Endothelial cell of hepatic sinusoid (primary cell): ENCODE results near the gene CAPN5.

ENCODE experiments used
- in situ Hi-C: cut with HindIII; loops from 2 replicates; pipeline ENCODE4 v1.10.0; 2017; ENCODE audit warnings: low sequenced_read_pairs

The CAPN5 gene

DNA sequence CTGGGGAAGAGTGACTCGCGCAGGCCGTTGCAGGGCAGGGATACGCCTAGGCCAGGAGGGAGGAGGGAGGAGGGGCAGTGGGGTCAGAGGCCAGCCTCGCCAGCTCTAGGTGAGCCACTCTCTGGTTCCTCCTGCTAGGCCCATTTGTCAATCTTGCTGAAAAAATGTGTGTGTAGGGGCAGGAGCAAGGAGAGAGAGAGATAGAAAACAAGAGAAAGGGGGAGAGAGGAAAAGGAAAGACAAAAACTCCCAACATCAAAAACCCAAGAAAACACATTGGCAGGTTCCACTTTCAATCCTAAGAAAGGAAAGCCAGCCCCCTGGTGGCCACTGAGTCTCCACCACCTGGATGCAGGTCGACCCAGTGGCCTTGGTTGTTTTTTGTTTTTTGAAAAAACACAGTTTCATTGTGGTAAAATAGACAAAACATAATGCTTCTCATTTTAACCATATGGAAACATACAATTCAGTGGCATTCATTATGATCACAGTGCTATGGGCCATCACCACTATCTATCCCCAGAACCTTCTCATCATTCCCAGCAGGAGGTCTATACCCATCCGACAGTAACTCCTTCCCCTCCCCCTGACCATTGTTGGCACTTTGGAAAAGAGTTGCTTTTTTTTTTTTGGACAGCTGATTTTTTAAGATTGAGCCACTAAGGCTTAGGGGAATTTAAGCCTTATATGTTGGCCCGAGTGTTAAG lies 46.8 kb downstream of the CAPN5 start:
- in situ Hi-C loops, result no loop called here

DNA sequence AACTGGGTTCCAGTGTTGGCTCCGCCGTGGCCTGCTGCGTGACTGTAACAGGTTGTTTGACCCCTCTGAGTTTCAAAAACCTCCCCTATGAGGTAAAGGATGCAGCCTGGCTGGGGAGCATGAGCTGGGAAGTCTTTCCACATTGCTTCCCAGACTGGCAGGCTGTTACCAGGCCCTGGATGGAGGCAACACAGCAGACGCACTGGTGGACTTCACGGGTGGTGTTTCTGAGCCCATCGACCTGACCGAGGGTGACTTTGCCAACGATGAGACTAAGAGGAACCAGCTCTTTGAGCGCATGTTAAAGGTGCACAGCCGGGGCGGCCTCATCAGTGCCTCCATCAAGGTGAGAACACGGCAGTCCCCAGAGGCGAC lies 47.3 kb downstream of the CAPN5 start:
- in situ Hi-C loops, result no loop called here

- in situ Hi-C loops, result no loop called here
These were observed 48.4 kb downstream of the CAPN5 start for GRCh38 chr11:77115181-77115611.

DNA sequence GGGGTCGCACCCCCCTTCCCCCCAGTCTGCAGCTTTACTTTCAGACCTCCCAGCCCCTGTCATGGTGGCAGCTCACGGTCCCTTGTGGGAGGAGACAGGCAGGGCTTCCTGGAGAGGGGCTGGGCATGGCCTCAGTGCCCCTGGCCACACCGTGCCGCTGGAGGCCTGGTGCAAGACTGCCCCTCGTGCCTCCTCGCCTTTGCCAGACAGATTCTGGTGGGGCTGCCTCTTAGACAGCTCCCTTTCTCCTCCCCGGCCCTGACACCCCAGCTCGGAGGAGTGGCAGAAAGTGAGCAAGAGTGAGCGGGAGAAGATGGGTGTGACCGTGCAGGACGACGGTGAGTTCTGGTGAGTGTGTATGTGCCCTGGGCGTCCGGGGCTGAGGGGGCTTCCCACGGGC lies 49.2 kb downstream of the CAPN5 start:
- in situ Hi-C loops, result no loop called here

GRCh38 chr11:77117492-77117891 lies 50.7 kb downstream of the CAPN5 start:
- in situ Hi-C loops, result no loop called here

GRCh38 chr11:77118086-77118485 lies 51.3 kb downstream of the CAPN5 start:
- in situ Hi-C loops, result no loop called here

- in situ Hi-C loops, result no loop called here
These were observed 52.2 kb downstream of the CAPN5 start for GRCh38 chr11:77118971-77119370.

GRCh38 chr11:77119531-77119936 lies 52.8 kb downstream of the CAPN5 start:
- in situ Hi-C loops, result no loop called here

DNA sequence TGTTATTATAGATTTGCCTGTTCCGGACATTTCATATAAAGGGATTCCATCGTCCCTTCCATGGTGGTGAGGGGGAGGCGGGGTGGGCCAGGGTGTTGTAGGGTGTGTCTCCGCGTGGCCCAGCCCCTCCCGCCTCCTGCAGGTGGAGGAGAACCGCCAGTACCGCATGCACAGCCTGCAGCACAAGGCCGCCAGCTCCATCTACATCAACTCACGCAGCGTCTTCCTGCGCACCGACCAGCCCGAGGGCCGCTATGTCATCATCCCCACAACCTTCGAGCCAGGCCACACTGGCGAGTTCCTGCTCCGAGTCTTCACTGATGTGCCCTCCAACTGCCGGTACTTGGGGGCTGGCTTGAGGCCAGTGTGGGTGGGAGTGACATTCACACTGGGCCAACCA lies 53.8 kb downstream of the CAPN5 start:
- in situ Hi-C loops, result no loop called here

GRCh38 chr11:77121096-77121640 lies 54.4 kb downstream of the CAPN5 start:
- in situ Hi-C loops, result no loop called here

GRCh38 chr11:77121876-77122575 lies 55.3 kb downstream of the CAPN5 start:
- in situ Hi-C loops, result no loop called here

- in situ Hi-C loops, result no loop called here
These were observed 55.9 kb downstream of the CAPN5 start for GRCh38 chr11:77122576-77123212.

- in situ Hi-C loops, result no loop called here
These were observed 56.8 kb downstream of the CAPN5 start for GRCh38 chr11:77123591-77123990.

GRCh38 chr11:77124041-77124440 lies 57.3 kb downstream of the CAPN5 start:
- in situ Hi-C loops, result no loop called here

GRCh38 chr11:77124488-77124887 lies 57.7 kb downstream of the CAPN5 start:
- in situ Hi-C loops, result no loop called here

- in situ Hi-C loops, result no loop called here
These were observed 58.4 kb downstream of the CAPN5 start for GRCh38 chr11:77125191-77125590.

DNA sequence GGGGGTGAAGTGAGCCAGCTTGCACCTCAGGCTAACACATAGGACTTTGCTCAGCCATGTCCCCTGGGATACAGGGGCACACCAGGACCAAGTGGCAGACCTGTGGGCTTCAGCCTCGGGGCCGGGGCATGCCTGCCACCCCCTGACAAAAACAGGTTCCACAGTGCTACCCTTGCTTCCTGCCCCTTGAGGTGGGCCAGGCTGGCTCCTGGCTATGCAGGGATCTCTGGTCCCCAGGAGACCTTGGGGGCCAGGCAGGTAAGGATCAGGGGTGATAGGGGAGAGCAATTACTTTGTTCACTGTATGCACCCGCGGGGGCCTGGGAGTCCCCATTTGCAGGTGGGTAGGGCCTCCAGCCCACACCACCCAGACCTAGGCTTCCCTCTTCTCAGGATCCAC lies 58.9 kb downstream of the CAPN5 start:
- in situ Hi-C loops, result no loop called here

DNA sequence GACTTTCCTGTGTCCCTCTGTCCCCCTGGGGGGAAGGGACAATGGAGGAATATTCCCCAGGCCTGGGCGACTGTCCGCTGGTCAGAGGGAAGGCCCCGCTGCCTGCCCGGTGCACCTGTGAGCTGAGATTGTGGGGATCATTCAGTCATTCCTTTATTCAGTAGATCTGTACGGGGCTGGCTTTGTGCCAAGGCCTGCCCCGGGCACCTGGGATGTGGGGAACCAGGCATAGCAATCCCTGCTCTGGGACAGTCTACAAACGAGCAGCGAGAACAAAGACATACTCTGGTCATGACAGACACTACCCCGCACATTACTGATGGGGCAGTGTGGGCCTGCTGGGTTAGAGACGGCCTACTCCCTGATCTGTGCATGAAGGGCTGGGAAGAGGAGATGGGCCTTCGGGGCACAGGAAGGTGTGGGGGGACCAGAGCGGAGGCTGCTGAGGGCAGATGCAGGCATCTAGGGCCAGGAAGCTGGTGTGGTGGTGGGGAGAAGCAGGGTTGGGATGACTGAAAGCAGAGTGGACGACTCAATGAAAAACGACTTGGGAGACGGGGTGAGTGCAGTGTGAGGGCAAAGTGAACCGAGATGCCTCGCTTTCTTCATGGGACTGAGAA lies 59.5 kb downstream of the CAPN5 start:
- in situ Hi-C loops, result no loop called here

DNA sequence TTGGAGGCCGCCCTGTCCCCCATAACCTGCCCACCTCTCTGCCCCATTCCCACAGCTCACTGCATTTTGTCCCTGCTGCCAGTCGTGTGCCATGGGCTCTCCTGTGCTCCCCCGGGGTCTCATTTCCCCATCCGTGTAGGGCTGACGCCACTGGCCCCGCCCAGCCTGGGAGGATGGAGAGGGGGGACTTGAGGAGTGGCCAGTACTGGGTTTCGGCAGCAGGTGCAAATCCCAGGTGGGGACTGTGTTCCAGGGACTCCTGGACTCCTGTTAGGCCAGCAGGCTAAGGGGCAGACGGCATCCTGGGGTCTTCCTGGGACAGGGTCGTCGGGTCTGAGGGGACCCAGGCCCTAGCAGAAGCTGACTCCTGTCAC lies 60.1 kb downstream of the CAPN5 start:
- in situ Hi-C loops, result no loop called here

DNA sequence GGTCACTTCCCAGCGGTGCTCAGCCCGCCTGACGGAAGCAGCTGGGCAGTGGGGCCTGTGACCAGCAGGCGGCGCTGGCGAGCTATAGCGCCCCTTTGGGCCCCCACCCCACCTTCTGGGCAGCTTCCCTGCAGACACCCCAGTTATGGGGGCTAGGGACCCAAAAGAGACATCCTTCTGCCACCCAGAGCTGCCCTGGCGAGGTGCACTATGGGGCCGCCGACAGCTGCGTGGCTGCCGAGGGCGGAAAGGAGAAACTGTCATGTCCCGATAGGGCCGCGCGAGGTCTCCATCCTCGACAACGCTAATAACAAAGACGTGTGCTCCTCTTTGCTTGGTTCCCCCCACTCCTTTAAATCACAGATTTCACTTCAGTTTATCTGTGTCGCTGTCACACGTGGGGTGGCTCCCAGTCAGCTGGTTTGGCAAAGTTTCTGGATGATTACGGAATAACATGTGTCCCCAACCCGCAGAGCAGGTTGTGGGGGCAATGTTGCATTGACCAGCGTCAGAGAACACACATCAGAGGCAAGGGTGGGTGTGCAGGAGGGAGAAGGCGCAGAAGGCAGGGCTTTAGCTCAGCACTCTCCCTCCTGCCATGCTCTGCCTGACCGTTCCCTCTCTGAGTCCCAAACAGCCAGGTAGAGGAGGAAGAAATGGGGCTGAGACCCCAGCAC lies 60.6 kb downstream of the CAPN5 start:
- in situ Hi-C loops, result no loop called here
